SK-N-MC (cell line): ENCODE results near the gene PARP15.

Experiments used
- EZH2 ChIP-seq: fragments of 200-600 bp; sonication (generic); IDR thresholded peaks from one replicate; pipeline ENCODE4 v1.6.1; 2017; ENCODE audit warnings: antibody characterized with exemption
- FOXP2 ChIP-seq: optimal IDR thresholded peaks from 2 replicates; pipeline ENCODE3; 2011; ENCODE audit warnings: mild to moderate bottlenecking, moderate library complexity; ENCODE audit not compliant: insufficient read depth; ENCODE audit errors: extremely low read length, control extremely low read depth
- POLR2AphosphoS5 ChIP-seq: IDR thresholded peaks from 2 replicates; pipeline ENCODE4 v1.6.1; 2012; ENCODE audit warnings: mild to moderate bottlenecking, low read depth, low read length, borderline replicate concordance

GRCh38 chr3:122562923-122563716 lies 14.3 kb upstream of the PARP15 start:
- TF ChIP-seq EZH2 = no peak
- no peak for TF ChIP-seq POLR2AphosphoS5
- no peak for TF ChIP-seq FOXP2
